SKM-1 (cell line): ENCODE measurements around the gene SOCS4.
A peak's percentile ranks its signal among the peaks of the same experiment; 100 is the strongest.
"Not testable (repeated sequence)": the region's sequence is repeated elsewhere in the genome, so short reads cannot be mapped to it uniquely, and the experiment has no call there.

Experiments used
- DNase-seq: peaks from one replicate; lab custom pipeline; 2025; ENCODE audit not compliant: unreplicated experiment; lab: John Stamatoyannopoulos, UW

Gene SOCS4

GRCh38 chr14:55026793-55027561 is at the start of gene SOCS4, which contains the start of gene WDHD1:
Gene SOCS4, plus strand, starts transcription at chr14:55027236. Its CDS starts 15,806 bp downstream, at chr14:55043042.
Gene WDHD1, minus strand, starts transcription at chr14:55027099. Its CDS starts 312 bp downstream, at chr14:55026787.
- peak; percentile 46 for DNase-seq

GRCh38 chr14:54979039-54979438 is 48.0 kb upstream of the SOCS4 start:
- no peak for DNase-seq

GRCh38 chr14:54981698-54982097 is 45.3 kb upstream of the SOCS4 start:
- no peak for DNase-seq

- no peak for DNase-seq
Measured at GRCh38 chr14:54985156-54985555, 41.9 kb upstream of the SOCS4 start.

GRCh38 chr14:55000381-55000780 is 26.7 kb upstream of the SOCS4 start:
- DNase-seq: peak; percentile 14

GRCh38 chr14:55005071-55005470 is 22.0 kb upstream of the SOCS4 start:
- no peak for DNase-seq

- no peak for DNase-seq
Measured at GRCh38 chr14:55015006-55015405, 12.0 kb upstream of the SOCS4 start.

- no peak for DNase-seq
Measured at GRCh38 chr14:55019968-55020554, 7.0 kb upstream of the SOCS4 start.

GRCh38 chr14:55024365-55024764 is 2.7 kb upstream of the SOCS4 start:
- not testable (repeated sequence) for DNase-seq

- DNase-seq: no peak
Measured at GRCh38 chr14:55025948-55026347, 1.1 kb upstream of the SOCS4 start.

- no peak for DNase-seq
Measured at GRCh38 chr14:55026441-55026792, 619 bp upstream of the SOCS4 start.

GRCh38 chr14:55028066-55028465 is 1.0 kb downstream of the SOCS4 start:
- no peak for DNase-seq

- DNase-seq: no peak
Measured at GRCh38 chr14:55028476-55028875, 1.4 kb downstream of the SOCS4 start.

- DNase-seq: no peak
Measured at GRCh38 chr14:55031190-55031589, 4.2 kb downstream of the SOCS4 start.

- not testable (repeated sequence) for DNase-seq
Measured at GRCh38 chr14:55037995-55038394, 11.0 kb downstream of the SOCS4 start.

GRCh38 chr14:55038708-55039107 is 11.7 kb downstream of the SOCS4 start:
- no peak for DNase-seq

GRCh38 chr14:55043528-55043927 is 16.5 kb downstream of the SOCS4 start:
- no peak for DNase-seq

- DNase-seq: no peak
Measured at GRCh38 chr14:55045087-55045486, 18.1 kb downstream of the SOCS4 start.

- no peak for DNase-seq
Measured at GRCh38 chr14:55047301-55048053, 20.4 kb downstream of the SOCS4 start.

GRCh38 chr14:55048900-55049436 is 21.9 kb downstream of the SOCS4 start:
- no peak for DNase-seq

GRCh38 chr14:55051165-55051422 is 24.1 kb downstream of the SOCS4 start:
- no peak for DNase-seq
